ENCODE measurements around the gene FHIT.

The FHIT gene

DNA sequence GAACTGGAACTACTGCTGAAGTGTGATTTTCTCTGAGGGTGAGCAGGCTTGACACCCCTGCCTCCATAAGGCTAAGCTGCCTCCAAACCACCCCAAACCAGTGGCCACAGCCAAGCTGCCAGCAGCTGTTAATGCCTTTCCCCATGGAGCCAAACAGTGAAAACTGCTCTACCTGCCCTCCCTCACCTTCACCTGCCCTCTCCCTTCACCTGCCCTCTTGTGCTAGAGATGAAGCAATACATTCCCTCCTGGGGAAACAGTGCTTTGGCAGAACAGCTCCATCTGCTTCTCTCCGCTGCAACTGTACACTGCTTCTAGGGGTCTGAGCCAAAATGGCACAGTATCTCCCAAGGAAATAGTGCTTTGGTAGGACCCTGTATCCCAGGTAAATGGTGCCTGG lies 374.1 kb downstream of the FHIT start:
- TF ChIP-seq SIN3A (IDR thresholded peaks at IDR 0.05; ENCODE audit: borderline replicate concordance, insufficient read depth, low read length) (no peak), FOXP2 (optimal IDR thresholded peaks at IDR 0.05; ENCODE audit: borderline replicate concordance, extremely low read depth, extremely low read length, insufficient read depth) (no peak), POLR2AphosphoS5 (IDR thresholded peaks at IDR 0.05; ENCODE audit: low read depth, low read length) (no peak), TAF1 (IDR thresholded peaks at IDR 0.05; ENCODE audit: borderline replicate concordance, insufficient read depth, low read length) (no peak)
- TF ChIP-seq, protein P1, sequence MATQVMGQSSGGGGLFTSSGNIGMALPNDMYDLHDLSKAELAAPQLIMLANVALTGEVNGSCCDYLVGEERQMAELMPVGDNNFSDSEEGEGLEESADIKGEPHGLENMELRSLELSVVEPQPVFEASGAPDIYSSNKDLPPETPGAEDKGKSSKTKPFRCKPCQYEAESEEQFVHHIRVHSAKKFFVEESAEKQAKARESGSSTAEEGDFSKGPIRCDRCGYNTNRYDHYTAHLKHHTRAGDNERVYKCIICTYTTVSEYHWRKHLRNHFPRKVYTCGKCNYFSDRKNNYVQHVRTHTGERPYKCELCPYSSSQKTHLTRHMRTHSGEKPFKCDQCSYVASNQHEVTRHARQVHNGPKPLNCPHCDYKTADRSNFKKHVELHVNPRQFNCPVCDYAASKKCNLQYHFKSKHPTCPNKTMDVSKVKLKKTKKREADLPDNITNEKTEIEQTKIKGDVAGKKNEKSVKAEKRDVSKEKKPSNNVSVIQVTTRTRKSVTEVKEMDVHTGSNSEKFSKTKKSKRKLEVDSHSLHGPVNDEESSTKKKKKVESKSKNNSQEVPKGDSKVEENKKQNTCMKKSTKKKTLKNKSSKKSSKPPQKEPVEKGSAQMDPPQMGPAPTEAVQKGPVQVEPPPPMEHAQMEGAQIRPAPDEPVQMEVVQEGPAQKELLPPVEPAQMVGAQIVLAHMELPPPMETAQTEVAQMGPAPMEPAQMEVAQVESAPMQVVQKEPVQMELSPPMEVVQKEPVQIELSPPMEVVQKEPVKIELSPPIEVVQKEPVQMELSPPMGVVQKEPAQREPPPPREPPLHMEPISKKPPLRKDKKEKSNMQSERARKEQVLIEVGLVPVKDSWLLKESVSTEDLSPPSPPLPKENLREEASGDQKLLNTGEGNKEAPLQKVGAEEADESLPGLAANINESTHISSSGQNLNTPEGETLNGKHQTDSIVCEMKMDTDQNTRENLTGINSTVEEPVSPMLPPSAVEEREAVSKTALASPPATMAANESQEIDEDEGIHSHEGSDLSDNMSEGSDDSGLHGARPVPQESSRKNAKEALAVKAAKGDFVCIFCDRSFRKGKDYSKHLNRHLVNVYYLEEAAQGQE (IDR thresholded peaks at IDR 0.05; ENCODE audit: insufficient read depth in 1 of 2, low read depth in 2 of 2, low read length in 2 of 2): no peak

DNA sequence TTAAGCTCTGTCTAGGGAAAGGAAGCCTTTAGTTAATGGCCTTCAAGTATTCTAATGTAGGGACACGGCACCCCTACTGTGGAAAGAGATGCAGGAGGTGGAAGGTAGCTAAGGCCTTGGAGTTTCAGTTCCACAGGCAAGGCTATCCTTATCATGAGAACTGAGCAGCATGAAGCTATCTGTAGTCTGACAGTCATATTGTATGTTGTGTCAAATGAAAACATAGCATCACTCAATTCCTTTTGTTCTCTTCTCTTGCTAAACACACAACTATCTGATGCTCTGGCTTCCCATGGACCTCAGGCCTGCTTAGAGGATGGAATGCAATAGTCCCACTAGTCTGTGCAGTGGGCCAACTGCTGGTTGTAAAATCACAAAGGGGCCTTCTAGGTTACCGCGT lies 380.9 kb downstream of the FHIT start:
- TF ChIP-seq SIN3A (IDR thresholded peaks at IDR 0.05; ENCODE audit: borderline replicate concordance, insufficient read depth, low read length) (no peak), TAF1 (IDR thresholded peaks at IDR 0.05; ENCODE audit: borderline replicate concordance, insufficient read depth, low read length) (no peak), FOXP2 (optimal IDR thresholded peaks at IDR 0.05; ENCODE audit: borderline replicate concordance, extremely low read depth, extremely low read length, insufficient read depth) (no peak), POLR2AphosphoS5 (IDR thresholded peaks at IDR 0.05; ENCODE audit: low read depth, low read length) (no peak)
- TF ChIP-seq, protein P1 (IDR thresholded peaks at IDR 0.05; ENCODE audit: insufficient read depth in 1 of 2, low read depth in 2 of 2, low read length in 2 of 2): no peak

DNA sequence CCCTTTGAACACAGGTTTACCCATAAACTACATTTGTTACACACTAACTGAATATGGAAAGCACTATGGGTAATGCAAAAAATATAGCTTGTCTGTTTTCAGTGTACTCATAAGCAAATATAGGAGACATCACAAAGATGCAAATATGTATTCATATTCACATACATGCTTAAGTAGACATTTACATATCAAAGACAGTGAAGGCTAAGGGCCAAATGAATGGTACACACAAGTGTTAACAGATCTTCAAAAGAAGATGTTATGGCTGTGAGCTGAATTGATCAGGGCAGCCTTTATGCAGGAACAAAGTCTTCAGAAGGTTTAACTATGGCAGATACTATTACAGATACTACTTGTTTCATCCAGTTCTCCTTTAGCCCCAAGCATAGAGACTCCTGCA lies 384.1 kb downstream of the FHIT start:
- TF ChIP-seq TAF1 (IDR thresholded peaks at IDR 0.05; ENCODE audit: borderline replicate concordance, insufficient read depth, low read length): no peak
- TF ChIP-seq POLR2AphosphoS5 (IDR thresholded peaks at IDR 0.05; ENCODE audit: low read depth, low read length): no peak
- no peak for TF ChIP-seq FOXP2 (optimal IDR thresholded peaks at IDR 0.05; ENCODE audit: borderline replicate concordance, extremely low read depth, extremely low read length, insufficient read depth)
- no peak for TF ChIP-seq SIN3A (IDR thresholded peaks at IDR 0.05; ENCODE audit: borderline replicate concordance, insufficient read depth, low read length)
- TF ChIP-seq, protein P1 (IDR thresholded peaks at IDR 0.05; ENCODE audit: insufficient read depth in 1 of 2, low read depth in 2 of 2, low read length in 2 of 2): no peak

DNA sequence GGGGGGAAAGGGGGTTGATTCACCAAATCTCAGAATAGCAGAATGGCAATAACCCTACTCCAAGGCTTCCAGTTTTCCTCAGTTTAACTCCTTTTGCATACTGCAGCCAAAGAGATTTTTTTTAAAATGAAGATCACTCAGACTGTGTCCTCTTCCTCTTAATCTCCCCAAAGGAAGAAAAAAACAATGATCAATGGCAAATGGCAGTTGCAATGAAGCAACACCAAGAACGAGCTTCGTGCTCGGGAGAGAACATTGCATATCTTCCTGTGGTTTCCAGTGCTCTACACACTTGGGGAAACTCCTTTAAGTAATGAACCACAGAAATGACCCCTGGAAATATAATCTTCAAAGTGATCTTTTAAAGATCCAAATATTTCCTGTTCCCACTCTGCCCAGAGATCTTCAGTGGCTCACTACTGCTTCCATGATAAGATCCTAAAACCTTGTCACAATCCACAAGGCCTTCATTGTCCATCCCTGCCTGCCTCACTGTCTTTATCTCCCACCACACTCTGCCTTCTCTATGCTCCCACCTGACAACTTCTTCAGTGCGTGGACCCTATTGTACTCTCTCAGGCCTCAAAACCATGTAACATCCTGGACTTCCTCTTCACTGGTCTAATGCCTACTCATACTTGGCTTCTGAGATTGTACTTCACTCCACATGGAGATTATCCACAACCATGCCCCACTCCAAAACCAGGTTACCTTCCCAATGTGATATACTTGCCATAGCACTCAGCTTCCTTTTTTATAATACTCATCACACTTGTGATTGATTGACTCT lies 394.8 kb downstream of the FHIT start:
- no peak for TF ChIP-seq POLR2AphosphoS5 (IDR thresholded peaks at IDR 0.05; ENCODE audit: low read depth, low read length)

DNA sequence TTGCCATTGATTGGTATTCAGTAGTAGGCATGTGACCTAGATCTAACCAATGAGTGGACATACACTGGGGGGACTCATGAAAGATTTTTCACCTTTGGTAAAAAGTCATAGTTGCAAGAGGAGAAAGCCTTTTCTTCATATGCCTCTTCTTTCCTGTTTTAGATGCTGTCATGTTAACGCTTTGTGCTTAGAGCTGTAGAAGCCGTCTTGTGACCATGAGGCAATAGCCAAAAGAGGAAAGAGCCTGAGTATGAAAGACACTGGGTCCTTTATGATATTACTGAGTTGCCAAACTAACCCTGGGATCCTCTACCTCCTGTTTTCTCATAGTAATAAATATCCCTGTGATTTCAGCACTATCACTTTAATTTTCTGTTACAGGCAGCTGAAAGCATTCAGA lies 396.0 kb downstream of the FHIT start:
- TF ChIP-seq, protein P1 (IDR thresholded peaks at IDR 0.05; ENCODE audit: insufficient read depth in 1 of 2, low read depth in 2 of 2, low read length in 2 of 2): no peak
- no peak for TF ChIP-seq SIN3A (IDR thresholded peaks at IDR 0.05; ENCODE audit: borderline replicate concordance, insufficient read depth, low read length)
- no peak for TF ChIP-seq FOXP2 (optimal IDR thresholded peaks at IDR 0.05; ENCODE audit: borderline replicate concordance, extremely low read depth, extremely low read length, insufficient read depth)
- TF ChIP-seq POLR2AphosphoS5 (IDR thresholded peaks at IDR 0.05; ENCODE audit: low read depth, low read length): no peak
- no peak for TF ChIP-seq TAF1 (IDR thresholded peaks at IDR 0.05; ENCODE audit: borderline replicate concordance, insufficient read depth, low read length)
